ENCODE measurements around the gene FAM107A. TPM values are rescaled to one million over a fixed set of nuclear protein-coding genes. Genes with fewer than 3 reads are reported as not detected.

The FAM107A gene
- total RNA-seq, 1 donor from 2014 or later: not detected

- no peak overlapping the region for H3K4me2 ChIP-seq (ENCODE audit: low read length)
- H3K27me3 Mint-ChIP-seq (ENCODE audit: low read depth, unreplicated experiment): peaks cover 8% of the 10 kb centered on the region
- no peaks in the 10 kb centered on the region for H4K20me1 ChIP-seq (ENCODE audit: insufficient read depth, low read length)
- peaks cover 2% of the 10 kb centered on the region for H3K4me1 Mint-ChIP-seq (ENCODE audit: low read depth, unreplicated experiment)
- H3K9me3 Mint-ChIP-seq (ENCODE audit: unreplicated experiment): no peaks in the 10 kb centered on the region
- no peak overlapping the region for H3K27ac ChIP-seq (ENCODE audit: low read depth, low read length)
- no peaks in the 10 kb centered on the region for H3K36me3 Mint-ChIP-seq (ENCODE audit: low read depth, unreplicated experiment)
- no peak overlapping the region for H3K4me3 Mint-ChIP-seq (ENCODE audit: unreplicated experiment)
- no peak overlapping the region for H3K9ac ChIP-seq (ENCODE audit: low read length)
- no peaks in the 10 kb centered on the region for H3K36me3 ChIP-seq (ENCODE audit: insufficient read depth, low read length)
- no peak for FAIRE-seq
- no peak for DNase-seq (ENCODE audit: low read depth)
- no peaks in the 10 kb centered on the region for H3K79me2 ChIP-seq (ENCODE audit: insufficient read depth, low read length)
- no peaks in the 10 kb centered on the region for H3K27me3 ChIP-seq (ENCODE audit: insufficient read depth, low read length)
- H3K27ac Mint-ChIP-seq (ENCODE audit: unreplicated experiment): no peak overlapping the region
- H3K4me1 ChIP-seq (ENCODE audit: insufficient read depth, low read length): no peaks in the 10 kb centered on the region
- no peak for TF ChIP-seq EZH2 (IDR thresholded peaks at IDR 0.05; ENCODE audit: insufficient read depth, low read length)
- TF ChIP-seq CTCF (IDR thresholded peaks at IDR 0.05; ENCODE audit: insufficient read depth, low read depth, low read length): no peak
- H2AFZ ChIP-seq (ENCODE audit: low read depth, low read length): no peak overlapping the region
- H3K9me3 ChIP-seq (ENCODE audit: insufficient read depth, low read depth, low read length): no peaks in the 10 kb centered on the region
- H3K4me3 ChIP-seq (ENCODE audit: insufficient read depth, low read depth, low read length): no peak overlapping the region
Observed at GRCh38 chr3:58612830-58613229, 35.6 kb upstream of the FAM107A start.

- no peak overlapping the region for H3K27ac Mint-ChIP-seq (ENCODE audit: unreplicated experiment)
Observed at GRCh38 chr3:58609990-58610389, 32.8 kb upstream of the FAM107A start.

More at GRCh38 chr3:58609990-58610389, 32.8 kb upstream of the FAM107A start:
- peaks cover 12% of the 10 kb centered on the region for H3K27me3 ChIP-seq (ENCODE audit: insufficient read depth, low read length)
- H3K9ac ChIP-seq (ENCODE audit: low read length): no peak overlapping the region
- Mint-ChIP-seq H3K9me3 (ENCODE audit: unreplicated experiment) (peaks cover 6% of the 10 kb centered on the region), H3K36me3 (ENCODE audit: low read depth, unreplicated experiment) (no peaks in the 10 kb centered on the region), H3K4me3 (ENCODE audit: unreplicated experiment) (no peak overlapping the region), H3K4me1 (ENCODE audit: low read depth, unreplicated experiment) (peaks cover 2% of the 10 kb centered on the region), H3K27me3 (ENCODE audit: low read depth, unreplicated experiment) (peaks cover 13% of the 10 kb centered on the region)
- no peaks in the 10 kb centered on the region for H3K4me1 ChIP-seq (ENCODE audit: insufficient read depth, low read length)
- TF ChIP-seq CTCF (IDR thresholded peaks at IDR 0.05; ENCODE audit: insufficient read depth, low read depth, low read length) (no peak), EZH2 (IDR thresholded peaks at IDR 0.05; ENCODE audit: insufficient read depth, low read length) (no peak)
- DNase-seq (ENCODE audit: low read depth): peak; percentile 11
- FAIRE-seq: no peak
- H2AFZ ChIP-seq (ENCODE audit: low read depth, low read length): no peak overlapping the region
- H3K27ac ChIP-seq (ENCODE audit: low read depth, low read length): no peak overlapping the region
- H3K9me3 ChIP-seq (ENCODE audit: insufficient read depth, low read depth, low read length): no peaks in the 10 kb centered on the region
- no peaks in the 10 kb centered on the region for H4K20me1 ChIP-seq (ENCODE audit: insufficient read depth, low read length)
- H3K4me2 ChIP-seq (ENCODE audit: low read length): no peak overlapping the region
- H3K4me3 ChIP-seq (ENCODE audit: insufficient read depth, low read depth, low read length): no peak overlapping the region
- H3K79me2 ChIP-seq (ENCODE audit: insufficient read depth, low read length): no peaks in the 10 kb centered on the region
- no peaks in the 10 kb centered on the region for H3K36me3 ChIP-seq (ENCODE audit: insufficient read depth, low read length)

All from astrocyte (in vitro differentiated cells and primary cell).